ENCODE data around the gene AGAP1. TPM values are rescaled to one million over a fixed set of nuclear protein-coding genes. Genes with fewer than 3 reads are reported as not detected.
A peak's percentile ranks its signal among the peaks of the same experiment; 100 is the strongest.

AGAP1 gene
- total RNA-seq, 1 experiment from 2014 or later = 25.8 TPM

GRCh38 chr2:235552671-235553070 is 58.8 kb downstream of the AGAP1 start:
- Histone ChIP-seq H3K9me3 (ENCODE audit: control insufficient read depth, low read depth, low read length) (no peaks in the 10 kb centered on the region), H3K79me2 (ENCODE audit: insufficient read depth, low read length) (peaks cover 23% of the 10 kb centered on the region; the same call in 1 of the 2 replicates), H2BK15ac (ENCODE audit: low read depth, low read length) (no peak overlapping the region), H3K23me2 (ENCODE audit: insufficient read length, low read depth, low read length, poor library complexity, severe bottlenecking) (no peaks in the 10 kb centered on the region), H3K14ac (ENCODE audit: insufficient read depth, low read length) (no peak overlapping the region), H2BK5ac (ENCODE audit: insufficient read length, low read length) (no peak overlapping the region), H2BK12ac (ENCODE audit: insufficient read length, low read depth, low read length) (no peak overlapping the region), H2BK20ac (ENCODE audit: low read depth, low read length, poor library complexity, severe bottlenecking) (no peak overlapping the region), H2AK5ac (ENCODE audit: insufficient read length, low read length) (no peak overlapping the region), H3K27ac (ENCODE audit: insufficient read length, low read depth, low read length) (no peak overlapping the region), H3K27me3 (ENCODE audit: insufficient read depth, low read length) (no peaks in the 10 kb centered on the region), H4K5ac (ENCODE audit: insufficient read length, low read depth, low read length) (peak overlapping the region; percentile 22), H4K20me1 (ENCODE audit: control insufficient read depth, insufficient read depth, insufficient read length) (peaks cover 2% of the 10 kb centered on the region), H4K91ac (ENCODE audit: insufficient read length, low read depth, low read length) (no peak overlapping the region), H3K18ac (ENCODE audit: insufficient read length, low read depth, low read length) (no peak overlapping the region), H2BK120ac (ENCODE audit: low read depth, low read length, poor library complexity, severe bottlenecking) (no peak overlapping the region), H3K56ac (ENCODE audit: insufficient read length, low read depth, low read length) (peak overlapping the region; percentile 58), H3K4ac (ENCODE audit: low read depth, low read length) (no peak overlapping the region), H3K4me1 (ENCODE audit: insufficient read depth, low read length) (no peaks in the 10 kb centered on the region; the same call in 1 of the 2 replicates), H2AFZ (ENCODE audit: low read length) (no peak overlapping the region), H3K4me2 (ENCODE audit: insufficient read depth, insufficient read length, low read length) (no peak overlapping the region), H3K23ac (ENCODE audit: insufficient read length, low read depth, low read length) (no peak overlapping the region), H3K79me1 (ENCODE audit: insufficient read depth, low read depth, low read length, poor library complexity, severe bottlenecking) (peaks cover 10% of the 10 kb centered on the region), H4K8ac (replicated peaks; ENCODE audit: insufficient read length, low read depth, low read length) (no peak overlapping the region), H3K9ac (ENCODE audit: extremely low read depth, insufficient read length, low read length) (no peak overlapping the region), H3T11ph (ENCODE audit: low read length) (no peak overlapping the region)
- Mint-ChIP-seq H3K36me3 (ENCODE audit: insufficient read depth in 1 of 3, low read depth in 3 of 3) (no peaks in the 10 kb centered on the region; a peak in 1 of 7 replicates), H3K27ac (no peak overlapping the region), H3K27me3 (ENCODE audit: low read depth) (no peaks in the 10 kb centered on the region), H3K4me1 (peaks cover 29 to 44% of the 10 kb centered on the region in 2 experiments), H3K4me3 (no peak overlapping the region), H3K9me3 (no peaks in the 10 kb centered on the region)
- no peak for DNase-seq
- WGBS (ENCODE audit: extremely low coverage, insufficient read length, low lambda C conversion rate) = no CpG with 5 or more reads among the region's 3 CpGs
- TF ChIP-seq CTCF (conservative IDR thresholded peaks at IDR 0.05) = no peak

Data from H9 (cell line).